Breast epithelium (tissue), 3 donors: ENCODE measurements around the gene SCPEP1.

ENCODE experiments used
- CTCF ChIP-seq, 3 donors: fragments of 450-650 bp; IDR thresholded peaks; one replicate each; pipeline ENCODE4 v1.5.1; 2016 to 2017; ENCODE audit warnings: antibody characterized with exemption in 3 of 3, mild to moderate bottlenecking in 3 of 3, moderate library complexity in 3 of 3
- POLR2A ChIP-seq: fragments of 450-650 bp; IDR thresholded peaks from one replicate; pipeline ENCODE4 v1.6.1; 2016; ENCODE audit warnings: antibody characterized with exemption, mild to moderate bottlenecking, moderate library complexity
- POLR2AphosphoS5 ChIP-seq, 3 donors: sonication (generic); formaldehyde crosslinking; IDR thresholded peaks; one replicate each; pipeline ENCODE4 v1.6.1; 2017; ENCODE audit warnings: antibody characterized with exemption in 3 of 3

- TF ChIP-seq CTCF (IDR thresholded peaks at IDR 0.05): no peak
- TF ChIP-seq POLR2AphosphoS5 (IDR thresholded peaks at IDR 0.05): no peak
- no peak for TF ChIP-seq POLR2A
These were observed 14.4 kb downstream of the SCPEP1 start for GRCh38 chr17:56992364-56992763.
